Ammon's horn (tissue), 1 donor: ENCODE data around the gene OR5D13.

Source experiments
- DNase-seq: peaks from one replicate; pipeline ENCODE4 v3.0.0-alpha.2; 2016; ENCODE audit warnings: low spot score

Gene OR5D13

GRCh38 chr11:55773138-55773537 lies at the start of gene OR5D13:
OR5D13 (plus strand) TSS chr11:55773438; CDS start chr11:55773438, 0 bp downstream.
- DNase-seq, result no peak

GRCh38 chr11:55726715-55727324 lies 46.4 kb upstream of the OR5D13 start:
- no peak for DNase-seq

- no peak for DNase-seq
Measured at GRCh38 chr11:55732936-55733335, 40.3 kb upstream of the OR5D13 start.

DNA sequence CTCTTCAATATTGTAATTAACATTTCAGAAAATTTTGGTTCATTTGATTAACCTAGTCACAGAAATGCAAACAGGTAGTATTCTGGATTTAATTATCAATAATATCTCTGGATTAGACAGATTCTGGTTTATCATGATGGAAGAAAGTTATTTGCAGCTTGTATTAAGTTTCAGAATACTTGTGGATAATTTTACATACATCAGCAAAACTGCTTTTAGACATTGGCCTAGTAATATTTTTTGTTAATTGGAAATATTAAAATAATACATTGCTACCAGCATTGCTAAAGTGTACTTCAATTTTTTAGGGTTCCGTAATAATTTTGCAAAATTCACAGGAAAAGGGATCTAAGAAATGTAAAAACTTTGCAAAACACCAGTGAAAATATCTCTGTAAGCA lies 18.4 kb downstream of the OR5D13 start:
- no peak for DNase-seq

- no peak for DNase-seq
Measured at GRCh38 chr11:55793321-55793720, 20.1 kb downstream of the OR5D13 start.

- no peak for DNase-seq
Measured at GRCh38 chr11:55795256-55795655, 22.0 kb downstream of the OR5D13 start, which contains the start of gene OR5D14. OR5D14 (plus strand) TSS chr11:55795556; CDS start chr11:55795556, 0 bp downstream.

DNA sequence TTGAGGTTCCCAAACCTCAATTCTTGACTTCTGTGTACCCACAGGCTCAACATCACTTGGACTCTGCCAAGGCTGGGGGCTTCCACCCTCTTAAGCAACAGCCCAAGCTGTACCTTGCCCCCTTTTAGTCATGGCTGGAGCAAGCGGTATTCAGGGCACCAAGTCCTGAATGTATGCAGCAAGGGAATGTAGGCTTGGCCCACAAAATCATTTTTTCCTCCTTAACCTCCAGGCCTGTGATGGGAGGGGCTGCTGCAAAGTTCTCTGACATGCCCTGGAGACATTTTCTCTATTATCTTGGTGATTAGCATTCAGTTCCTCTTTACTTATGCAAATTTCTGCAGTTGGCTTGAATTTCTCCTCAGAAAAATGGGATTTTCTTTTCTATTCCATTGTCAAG lies 33.0 kb downstream of the OR5D13 start:
- no peak for DNase-seq

GRCh38 chr11:55811067-55811466 lies 37.8 kb downstream of the OR5D13 start, which contains the start of gene OR5L1:
OR5L1 (plus strand) TSS chr11:55811367; CDS start chr11:55811467, 100 bp downstream.
- DNase-seq, result no peak

- DNase-seq, result no peak
Measured at GRCh38 chr11:55819330-55819729, 46.1 kb downstream of the OR5D13 start, which contains the start of gene OR5D18. OR5D18 (plus strand) TSS chr11:55819630; CDS start chr11:55819630, 0 bp downstream.
